ENCODE results near the gene PLD4. TPM values are rescaled to one million over a fixed set of nuclear protein-coding genes. Genes with fewer than 3 reads are reported as not detected.

PLD4 gene
- polyA plus RNA-seq, 3 donors: 12.2 to 15.5 (median 15.1) TPM

DNA sequence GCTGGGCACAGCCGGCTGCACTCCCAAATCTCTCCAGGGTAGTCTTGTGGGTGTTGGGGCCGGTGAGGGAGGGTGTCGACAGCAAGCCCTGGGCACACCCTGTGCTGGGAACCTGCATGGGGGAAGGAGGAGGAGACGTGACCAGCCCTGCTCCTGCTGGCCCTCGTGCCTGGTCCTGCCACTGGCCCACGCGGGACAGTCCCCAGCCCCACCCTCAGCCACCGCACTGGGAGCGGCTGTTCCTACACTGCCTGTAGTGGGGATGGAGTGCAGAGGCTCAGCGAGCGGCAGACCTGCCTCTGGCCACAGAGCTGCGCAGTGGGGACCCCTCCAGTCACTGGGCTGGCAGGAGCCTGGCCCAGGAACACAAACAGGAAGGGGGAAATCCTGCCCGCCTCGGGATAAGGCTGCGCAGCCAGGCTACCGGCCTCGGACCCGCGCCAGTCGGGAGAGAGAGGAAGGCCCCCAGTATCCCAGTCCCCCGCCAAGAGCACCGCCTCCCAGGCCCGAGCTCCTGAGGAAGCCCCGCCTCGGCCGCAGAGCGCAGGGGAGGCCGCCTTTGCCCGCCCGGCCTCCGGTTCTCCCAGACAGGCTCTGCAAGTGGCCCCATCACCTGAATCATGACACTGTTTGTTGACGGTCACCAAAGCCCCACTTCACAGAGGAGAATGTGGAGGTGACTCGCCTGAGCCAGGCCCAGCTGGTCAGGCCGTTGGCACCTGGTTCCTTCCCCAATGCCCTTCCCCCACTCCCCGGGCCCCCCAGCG is 42.9 kb downstream of the PLD4 start:
- no peaks in the 10 kb centered on the region for H3K4me1 ChIP-seq (ENCODE audit: control insufficient read depth in 1 of 2, insufficient read depth in 2 of 2, low read length in 2 of 2)
- DNase-seq: peak in 1 of 3 donors; percentile 8
- 6% methylated on average over 27 of the region's 36 CpGs for WGBS (ENCODE audit: insufficient coverage)
- H3K27me3 Mint-ChIP-seq (ENCODE audit: low read depth in 3 of 3): peaks cover 20 to 38% (median 29%) of the 10 kb centered on the region in 3 donors
- TF ChIP-seq, protein P1, sequence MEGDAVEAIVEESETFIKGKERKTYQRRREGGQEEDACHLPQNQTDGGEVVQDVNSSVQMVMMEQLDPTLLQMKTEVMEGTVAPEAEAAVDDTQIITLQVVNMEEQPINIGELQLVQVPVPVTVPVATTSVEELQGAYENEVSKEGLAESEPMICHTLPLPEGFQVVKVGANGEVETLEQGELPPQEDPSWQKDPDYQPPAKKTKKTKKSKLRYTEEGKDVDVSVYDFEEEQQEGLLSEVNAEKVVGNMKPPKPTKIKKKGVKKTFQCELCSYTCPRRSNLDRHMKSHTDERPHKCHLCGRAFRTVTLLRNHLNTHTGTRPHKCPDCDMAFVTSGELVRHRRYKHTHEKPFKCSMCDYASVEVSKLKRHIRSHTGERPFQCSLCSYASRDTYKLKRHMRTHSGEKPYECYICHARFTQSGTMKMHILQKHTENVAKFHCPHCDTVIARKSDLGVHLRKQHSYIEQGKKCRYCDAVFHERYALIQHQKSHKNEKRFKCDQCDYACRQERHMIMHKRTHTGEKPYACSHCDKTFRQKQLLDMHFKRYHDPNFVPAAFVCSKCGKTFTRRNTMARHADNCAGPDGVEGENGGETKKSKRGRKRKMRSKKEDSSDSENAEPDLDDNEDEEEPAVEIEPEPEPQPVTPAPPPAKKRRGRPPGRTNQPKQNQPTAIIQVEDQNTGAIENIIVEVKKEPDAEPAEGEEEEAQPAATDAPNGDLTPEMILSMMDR (IDR thresholded peaks at IDR 0.05): no peak
- no peaks in the 10 kb centered on the region for H3K9me3 ChIP-seq (replicated peaks in 1 of 2; ENCODE audit: control insufficient read depth in 1 of 2, insufficient read depth in 1 of 2, low read length in 2 of 2)
- H3K4me3 Mint-ChIP-seq: peak overlapping the region in 1 of 2 donors; percentile 63
- H3K9ac ChIP-seq (ENCODE audit: insufficient read depth, low read length, poor library complexity, severe bottlenecking): no peak overlapping the region
- H2AFZ ChIP-seq (ENCODE audit: insufficient read depth, low read depth, low read length, poor library complexity, severe bottlenecking): no peak overlapping the region
- H3K9me3 Mint-ChIP-seq: peaks cover 0 to 3% (median 0%) of the 10 kb centered on the region in 7 donors
- H3K27ac Mint-ChIP-seq: no peak overlapping the region
- H3K4me2 ChIP-seq (replicated peaks; ENCODE audit: extremely low read depth, low read length, poor library complexity, severe bottlenecking): no peak overlapping the region
- H3K36me3 ChIP-seq (replicated peaks in 1 of 2; ENCODE audit: control insufficient read depth in 1 of 2, insufficient read depth in 2 of 2, low read length in 2 of 2): no peaks in the 10 kb centered on the region
- H3K36me3 Mint-ChIP-seq: no peaks in the 10 kb centered on the region
- H3K27me3 ChIP-seq (ENCODE audit: control insufficient read depth in 2 of 2, insufficient read depth in 2 of 2, low read length in 2 of 2): peaks cover 2 to 23% of the 10 kb centered on the region in 2 donors
- no peaks in the 10 kb centered on the region for H3K79me2 ChIP-seq (ENCODE audit: insufficient read depth, low read length)
- intact Hi-C loops (cut with micrococcal nuclease): no loop called here
- H3K4me1 Mint-ChIP-seq: peaks cover 4% of the 10 kb centered on the region
- no peaks in the 10 kb centered on the region for H4K20me1 ChIP-seq (ENCODE audit: insufficient read depth, low read length)
- no peak overlapping the region for H3K4me3 ChIP-seq (replicated peaks in 1 of 3; ENCODE audit: low read depth in 2 of 3, low read length in 3 of 3)
- H3K27ac ChIP-seq (ENCODE audit: low read depth in 1 of 2, low read length in 2 of 2): no peak overlapping the region

DNA sequence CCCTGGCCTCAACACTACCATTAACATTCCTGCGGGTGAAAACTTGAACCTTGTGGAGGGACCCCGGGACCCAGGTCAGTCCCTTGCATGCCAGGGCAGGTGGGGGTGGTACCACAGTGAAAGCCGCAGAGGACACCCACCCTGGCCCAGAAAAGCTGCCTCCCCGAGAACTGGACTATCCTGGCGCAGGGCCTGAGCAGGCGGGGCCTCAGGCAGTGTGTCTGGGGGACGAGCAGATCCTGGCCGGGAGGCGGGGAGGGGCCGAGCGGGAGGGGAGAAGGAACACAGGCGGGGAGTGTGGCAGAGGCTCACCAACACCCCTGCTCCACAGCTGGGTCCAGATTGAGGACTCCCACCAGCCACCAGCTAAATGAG is 43.5 kb downstream of the PLD4 start:
- no peak overlapping the region for H3K27ac ChIP-seq (ENCODE audit: low read depth in 1 of 2, low read length in 2 of 2)
- DNase-seq: no peak
- intact Hi-C loops (cut with micrococcal nuclease): no loop called here
- H3K9me3 Mint-ChIP-seq: peaks cover 0 to 3% (median 0%) of the 10 kb centered on the region in 7 donors
- peaks cover 2 to 23% of the 10 kb centered on the region in 2 donors for H3K27me3 ChIP-seq (ENCODE audit: control insufficient read depth in 2 of 2, insufficient read depth in 2 of 2, low read length in 2 of 2)
- no peak overlapping the region for H3K27ac Mint-ChIP-seq
- H3K4me1 ChIP-seq (ENCODE audit: control insufficient read depth in 1 of 2, insufficient read depth in 2 of 2, low read length in 2 of 2): no peaks in the 10 kb centered on the region
- WGBS (ENCODE audit: insufficient coverage): 15% methylated on average over 9 of the region's 12 CpGs
- H4K20me1 ChIP-seq (ENCODE audit: insufficient read depth, low read length): no peaks in the 10 kb centered on the region
- H3K4me2 ChIP-seq (replicated peaks; ENCODE audit: extremely low read depth, low read length, poor library complexity, severe bottlenecking): no peak overlapping the region
- no peaks in the 10 kb centered on the region for H3K79me2 ChIP-seq (ENCODE audit: insufficient read depth, low read length)
- TF ChIP-seq, protein P1 (IDR thresholded peaks at IDR 0.05): no peak
- H3K4me3 ChIP-seq (replicated peaks in 1 of 3; ENCODE audit: low read depth in 2 of 3, low read length in 3 of 3): no peak overlapping the region
- H3K4me3 Mint-ChIP-seq: peak overlapping the region in 1 of 2 donors; percentile 63
- H2AFZ ChIP-seq (ENCODE audit: insufficient read depth, low read depth, low read length, poor library complexity, severe bottlenecking): no peak overlapping the region
- no peak overlapping the region for H3K9ac ChIP-seq (ENCODE audit: insufficient read depth, low read length, poor library complexity, severe bottlenecking)
- peaks cover 4% of the 10 kb centered on the region for H3K4me1 Mint-ChIP-seq
- H3K27me3 Mint-ChIP-seq (ENCODE audit: low read depth in 3 of 3): peaks cover 20 to 38% (median 29%) of the 10 kb centered on the region in 3 donors
- no peaks in the 10 kb centered on the region for H3K36me3 ChIP-seq (replicated peaks in 1 of 2; ENCODE audit: control insufficient read depth in 1 of 2, insufficient read depth in 2 of 2, low read length in 2 of 2)
- no peaks in the 10 kb centered on the region for H3K9me3 ChIP-seq (replicated peaks in 1 of 2; ENCODE audit: control insufficient read depth in 1 of 2, insufficient read depth in 1 of 2, low read length in 2 of 2)
- no peaks in the 10 kb centered on the region for H3K36me3 Mint-ChIP-seq
